ENCODE measurements around the gene MYO3B. TPM values are rescaled to one million over a fixed set of nuclear protein-coding genes. Genes with fewer than 3 reads are reported as not detected.

Gene MYO3B
- total RNA-seq, 1 donor from 2014 or later: 0.22 TPM

DNA sequence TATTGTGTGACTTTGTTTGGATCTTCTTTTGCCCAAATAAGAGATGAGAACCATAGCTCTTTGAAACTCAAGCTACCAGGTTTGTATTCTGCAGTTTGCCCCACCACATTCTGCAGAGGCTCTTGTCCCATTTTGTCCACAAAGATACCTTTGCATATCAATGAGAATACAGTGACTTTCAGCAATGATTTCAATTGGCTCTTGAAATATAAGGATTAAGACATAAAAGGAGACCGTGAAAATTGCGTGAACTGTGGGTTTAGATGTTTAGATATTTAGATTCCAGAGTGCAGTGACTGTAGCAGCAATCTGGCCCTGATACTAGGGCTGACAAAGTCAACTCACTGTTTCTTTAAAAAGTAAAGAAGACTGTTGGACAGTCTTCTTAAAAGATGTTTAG is 390.6 kb downstream of the MYO3B start:
- H3K4me3 Mint-ChIP-seq (ENCODE audit: unreplicated experiment): no peak overlapping the region
- no peaks in the 10 kb centered on the region for H3K36me3 Mint-ChIP-seq (ENCODE audit: unreplicated experiment)
- no peaks in the 10 kb centered on the region for H3K4me1 Mint-ChIP-seq (ENCODE audit: low read depth, unreplicated experiment)
- H3K9me3 Mint-ChIP-seq (ENCODE audit: unreplicated experiment): no peaks in the 10 kb centered on the region
- no peak for DNase-seq
- no peak overlapping the region for H3K27ac Mint-ChIP-seq (ENCODE audit: unreplicated experiment)
- H3K27me3 Mint-ChIP-seq (ENCODE audit: unreplicated experiment): no peaks in the 10 kb centered on the region
- no peak for TF ChIP-seq CTCF (IDR thresholded peaks at IDR 0.05; ENCODE audit: partially characterized antibody, unreplicated experiment)

- no peaks in the 10 kb centered on the region for H3K4me1 Mint-ChIP-seq (ENCODE audit: low read depth, unreplicated experiment)
- H3K4me3 Mint-ChIP-seq (ENCODE audit: unreplicated experiment): no peak overlapping the region
- no peaks in the 10 kb centered on the region for H3K9me3 Mint-ChIP-seq (ENCODE audit: unreplicated experiment)
- no peak overlapping the region for H3K27ac Mint-ChIP-seq (ENCODE audit: unreplicated experiment)
- no peak for TF ChIP-seq CTCF (IDR thresholded peaks at IDR 0.05; ENCODE audit: partially characterized antibody, unreplicated experiment)
- H3K36me3 Mint-ChIP-seq (ENCODE audit: unreplicated experiment): no peaks in the 10 kb centered on the region
- H3K27me3 Mint-ChIP-seq (ENCODE audit: unreplicated experiment): no peaks in the 10 kb centered on the region
- no peak for DNase-seq
These were observed 393.7 kb downstream of the MYO3B start for GRCh38 chr2:170571612-170572011.

DNA sequence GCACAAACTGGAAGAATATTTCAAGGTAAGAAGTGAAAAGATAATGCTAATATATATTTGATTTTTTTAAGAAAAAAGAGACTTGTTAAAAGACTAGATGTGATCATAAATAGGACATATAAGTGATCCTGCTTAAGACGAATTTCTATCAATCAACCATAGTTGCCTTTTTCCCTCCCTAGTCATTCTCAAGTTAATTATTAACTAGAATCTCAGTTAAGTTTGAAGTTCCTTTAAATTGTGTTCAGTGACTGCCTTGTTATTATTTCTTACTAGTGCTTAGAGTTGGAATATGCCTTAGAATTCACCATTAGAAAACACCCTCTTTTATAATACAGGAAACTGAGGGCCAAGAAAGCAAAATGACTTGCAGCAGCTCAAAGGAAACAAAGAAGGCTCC is 395.7 kb downstream of the MYO3B start:
- H3K4me1 Mint-ChIP-seq (ENCODE audit: low read depth, unreplicated experiment): no peaks in the 10 kb centered on the region

DNA sequence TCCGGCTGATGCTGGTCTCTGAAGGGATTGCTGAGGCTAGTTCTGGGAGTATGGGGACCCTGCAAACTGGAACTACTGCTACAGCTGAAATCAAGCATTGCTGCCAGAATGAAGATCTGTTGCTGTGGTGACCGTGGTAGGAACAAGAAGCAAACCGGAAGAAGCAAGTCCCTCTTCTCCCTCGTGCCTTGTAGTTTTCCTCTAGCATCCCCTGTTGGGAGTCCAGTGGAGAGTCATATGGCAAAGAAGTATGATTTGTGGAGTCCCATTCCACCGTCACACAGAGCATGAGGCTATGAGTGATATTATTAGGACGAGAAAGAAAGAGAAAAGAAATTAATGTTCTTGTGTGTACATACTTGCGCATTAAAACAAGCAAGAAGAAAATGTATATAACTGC is 398.3 kb downstream of the MYO3B start:
- no peaks in the 10 kb centered on the region for H3K27me3 Mint-ChIP-seq (ENCODE audit: unreplicated experiment)
- H3K9me3 Mint-ChIP-seq (ENCODE audit: unreplicated experiment): no peaks in the 10 kb centered on the region
- H3K27ac Mint-ChIP-seq (ENCODE audit: unreplicated experiment): no peak overlapping the region
- no peak for DNase-seq
- no peak for TF ChIP-seq CTCF (IDR thresholded peaks at IDR 0.05; ENCODE audit: partially characterized antibody, unreplicated experiment)
- H3K36me3 Mint-ChIP-seq (ENCODE audit: unreplicated experiment): no peaks in the 10 kb centered on the region
- H3K4me3 Mint-ChIP-seq (ENCODE audit: unreplicated experiment): no peak overlapping the region
- no peaks in the 10 kb centered on the region for H3K4me1 Mint-ChIP-seq (ENCODE audit: low read depth, unreplicated experiment)

More for the DNA sequence above, 395.7 kb downstream of the MYO3B start:
- Mint-ChIP-seq H3K36me3 (ENCODE audit: unreplicated experiment) (no peaks in the 10 kb centered on the region), H3K27ac (ENCODE audit: unreplicated experiment) (no peak overlapping the region), H3K4me3 (ENCODE audit: unreplicated experiment) (no peak overlapping the region), H3K27me3 (ENCODE audit: unreplicated experiment) (no peaks in the 10 kb centered on the region), H3K9me3 (ENCODE audit: unreplicated experiment) (no peaks in the 10 kb centered on the region)
- DNase-seq: no peak
- no peak for TF ChIP-seq CTCF (IDR thresholded peaks at IDR 0.05; ENCODE audit: partially characterized antibody, unreplicated experiment)

- Mint-ChIP-seq H3K4me3 (ENCODE audit: unreplicated experiment) (no peak overlapping the region), H3K36me3 (ENCODE audit: unreplicated experiment) (no peaks in the 10 kb centered on the region), H3K4me1 (ENCODE audit: low read depth, unreplicated experiment) (peaks cover 3% of the 10 kb centered on the region), H3K27me3 (ENCODE audit: unreplicated experiment) (no peaks in the 10 kb centered on the region), H3K27ac (ENCODE audit: unreplicated experiment) (no peak overlapping the region), H3K9me3 (ENCODE audit: unreplicated experiment) (no peaks in the 10 kb centered on the region)
- TF ChIP-seq CTCF (IDR thresholded peaks at IDR 0.05; ENCODE audit: partially characterized antibody, unreplicated experiment): no peak
- DNase-seq: no peak
These were observed 399.4 kb downstream of the MYO3B start for GRCh38 chr2:170577356-170577755.
